Stimulated activated CD4-positive, alpha-beta T cell treated with anti-CD3 and anti-CD28 coated beads, Interleukin-1b, Interleukin-23, amount 100 ng/mL, for 48 hours (primary cell): Measurements from ENCODE around the gene CPT1B.
A peak's percentile ranks its signal among the peaks of the same experiment; 100 is the strongest.

ENCODE experiments used
- DNase-seq: peaks from one replicate; pipeline ENCODE4 v3.0.0-alpha.2; 2020

The CPT1B gene

GRCh38 chr22:50568626-50569025 lies 9.6 kb downstream of the CPT1B start:
- DNase-seq = no peak

- DNase-seq = no peak
Observed at GRCh38 chr22:50567721-50568252, 10.4 kb downstream of the CPT1B start.

- no peak for DNase-seq
Observed at GRCh38 chr22:50564289-50564688, 13.9 kb downstream of the CPT1B start.

GRCh38 chr22:50563413-50564160 lies 14.6 kb downstream of the CPT1B start:
- DNase-seq = no peak

- peak; percentile 97 for DNase-seq
Observed at GRCh38 chr22:50562523-50563412, 15.5 kb downstream of the CPT1B start, which contains the start of gene SYCE3. Gene SYCE3, minus strand, starts transcription at chr22:50562919. Its CDS starts 6,514 bp downstream, at chr22:50556405.

- DNase-seq = no peak
Observed at GRCh38 chr22:50561401-50562358, 16.5 kb downstream of the CPT1B start.

GRCh38 chr22:50560034-50560433 lies 18.2 kb downstream of the CPT1B start:
- no peak for DNase-seq

- no peak for DNase-seq
Observed at GRCh38 chr22:50556703-50557102, 21.5 kb downstream of the CPT1B start.

- no peak for DNase-seq
Observed at GRCh38 chr22:50553310-50553709, 24.9 kb downstream of the CPT1B start.

- no peak for DNase-seq
Observed at GRCh38 chr22:50551160-50551752, 27.0 kb downstream of the CPT1B start.

GRCh38 chr22:50550395-50550794 lies 27.8 kb downstream of the CPT1B start:
- no peak for DNase-seq

GRCh38 chr22:50548921-50549790 lies 29.1 kb downstream of the CPT1B start:
- DNase-seq = no peak

- DNase-seq = peak; percentile 45
Observed at GRCh38 chr22:50548040-50548920, 29.9 kb downstream of the CPT1B start.

- no peak for DNase-seq
Observed at GRCh38 chr22:50547263-50547985, 30.8 kb downstream of the CPT1B start.

GRCh38 chr22:50546326-50547262 lies 31.6 kb downstream of the CPT1B start:
- DNase-seq = no peak

- DNase-seq = no peak
Observed at GRCh38 chr22:50545522-50546325, 32.5 kb downstream of the CPT1B start, which contains the start of gene KLHDC7B. Gene KLHDC7B, plus strand, starts transcription at chr22:50545899. Its CDS starts 345 bp downstream, at chr22:50546244.

- no peak for DNase-seq
Observed at GRCh38 chr22:50544746-50545253, 33.4 kb downstream of the CPT1B start.
